Hepatocyte (in vitro differentiated cells): ENCODE measurements around the gene D2HGDH. TPM values are rescaled to one million over a fixed set of nuclear protein-coding genes. Genes with fewer than 3 reads are reported as not detected.
"Not testable (repeated sequence)": the region's sequence is repeated elsewhere in the genome, so short reads cannot be mapped to it uniquely, and the experiment has no call there.

Experiments used
- DNase-seq: peaks from one replicate; pipeline ENCODE4 v3.0.0-alpha.2; 2016; ENCODE audit warnings: low spot score
- H2AFZ ChIP-seq: fragments of 200-600 bp; sonication (generic); 2 replicates; pipeline ENCODE4 v1.6.0; 2016; ENCODE audit warnings: antibody characterized with exemption, mild to moderate bottlenecking
- H3K27ac ChIP-seq: fragments of 200-600 bp; sonication (generic); 2 replicates; pipeline ENCODE4 v1.5.1; 2016; ENCODE audit warnings: mild to moderate bottlenecking
- H3K27me3 ChIP-seq: fragments of 200-600 bp; sonication (generic); 2 replicates; pipeline ENCODE4 v1.6.1; 2016
- H3K36me3 ChIP-seq: fragments of 200-600 bp; sonication (generic); replicated peaks from 2 replicates; pipeline ENCODE4 v1.5.1; 2016; ENCODE audit warnings: low read depth; ENCODE audit not compliant: insufficient read depth
- H3K4me1 ChIP-seq: fragments of 200-600 bp; sonication (generic); 2 replicates; pipeline ENCODE4 v1.5.1; 2016; ENCODE audit warnings: mild to moderate bottlenecking, moderate library complexity; ENCODE audit not compliant: insufficient read depth
- H3K4me2 ChIP-seq: fragments of 200-600 bp; sonication (generic); 2 replicates; pipeline ENCODE4 v1.6.0; 2016
- H3K4me3 ChIP-seq: fragments of 200-600 bp; sonication (generic); 2 replicates; pipeline ENCODE4 v1.5.1; 2016; ENCODE audit warnings: mild to moderate bottlenecking
- H3K79me2 ChIP-seq: fragments of 200-600 bp; sonication (generic); 2 replicates; pipeline ENCODE4 v1.6.0; 2017; ENCODE audit warnings: mild to moderate bottlenecking
- H3K9me2 ChIP-seq: fragments of 200-600 bp; sonication (generic); replicated peaks from 2 replicates; pipeline ENCODE4 v1.6.0; 2017; ENCODE audit warnings: mild to moderate bottlenecking; ENCODE audit not compliant: insufficient read depth
- H3K9me3 ChIP-seq: fragments of 200-600 bp; sonication (generic); 2 replicates; pipeline ENCODE4 v1.5.1; 2016; ENCODE audit warnings: low read depth, mild to moderate bottlenecking
- H4K20me1 ChIP-seq: fragments of 200-600 bp; sonication (generic); 2 replicates; pipeline ENCODE4 v1.6.0; 2016; ENCODE audit warnings: mild to moderate bottlenecking; ENCODE audit not compliant: insufficient read depth, poor library complexity, severe bottlenecking
- CTCF ChIP-seq: fragments of 200-600 bp; sonication (generic); IDR thresholded peaks from 2 replicates; pipeline ENCODE4 v1.5.1; 2016; ENCODE audit warnings: antibody characterized with exemption, mild to moderate bottlenecking; ENCODE audit not compliant: poor library complexity
- EZH2 ChIP-seq: fragments of 200-600 bp; sonication (generic); IDR thresholded peaks from 2 replicates; pipeline ENCODE4 v1.6.1; 2016; ENCODE audit warnings: antibody characterized with exemption, mild to moderate bottlenecking, borderline replicate concordance
- EZH2phosphoT487 ChIP-seq: fragments of 200-600 bp; sonication (generic); IDR thresholded peaks from one replicate; pipeline ENCODE4 v1.6.1; 2018; ENCODE audit warnings: antibody characterized with exemption, mild to moderate bottlenecking, low read depth, moderate library complexity; ENCODE audit not compliant: unreplicated experiment, severe bottlenecking
- WGBS: methylation state at CpG from one replicate; pipeline ENCODE4 v1.1.6; 2016; ENCODE audit warnings: low lambda C conversion rate; ENCODE audit errors: missing lambda C conversion rate; 5-methylcytosine and 5-hydroxymethylcytosine counted together
- polyA plus RNA-seq: library from polyadenylated mRNA; unstranded; fragments of >200 nt; fragmentation: Nextera tagmentation; extraction: Ambion mirVana; gene quantifications from 2 replicates; pipeline ENCODE4 v1.2.1, GENCODE V29; 2016
- total RNA-seq: library from RNA; depleted of rRNA; stranded (reverse); fragments of >200 nt; gene quantifications from 2 replicates; pipeline ENCODE4 v1.2.3, GENCODE V29; 2014

D2HGDH gene
- total and polyA plus RNA-seq, 2 experiments from 2014 or later = 12.9 to 41.2 TPM

- Histone ChIP-seq H4K20me1 (no peaks in the 10 kb centered on the region), H3K4me2 (no peak overlapping the region), H3K4me3 (no peak overlapping the region), H3K27me3 (no peaks in the 10 kb centered on the region), H3K79me2 (no peaks in the 10 kb centered on the region), H3K27ac (no peak overlapping the region), H2AFZ (no peak overlapping the region), H3K9me2 (no peaks in the 10 kb centered on the region), H3K4me1 (no peaks in the 10 kb centered on the region), H3K36me3 (no peaks in the 10 kb centered on the region), H3K9me3 (no peaks in the 10 kb centered on the region)
- DNase-seq = no peak
- TF ChIP-seq EZH2 (no peak), CTCF (no peak), EZH2phosphoT487 (no peak)
- 77% methylated on average over 11 of the region's 16 CpGs for WGBS
Measured at GRCh38 chr2:241817126-241817820, 82.8 kb downstream of the D2HGDH start.

GRCh38 chr2:241817821-241818215, 83.4 kb downstream of the D2HGDH start:
- H3K4me2 ChIP-seq, H3K4me3 ChIP-seq, H3K79me2 ChIP-seq, H3K4me1 ChIP-seq, H3K9me2 ChIP-seq, H3K36me3 ChIP-seq, DNase-seq, H2AFZ ChIP-seq, H3K27me3 ChIP-seq, H4K20me1 ChIP-seq, H3K27ac ChIP-seq, H3K9me3 ChIP-seq: not testable (repeated sequence)
- 93% methylated on average over 10 of the region's 10 CpGs for WGBS

Other genes starting within 250 kb of the D2HGDH start
- 177 and 183 TPM in 2 replicates for gene STK25, start 226.0 kb upstream of the D2HGDH start, total RNA-seq
- gene STK25, start 226.0 kb upstream of the D2HGDH start, polyA plus RNA-seq = 192 and 199 TPM in 2 replicates
- gene BOK, start 175.9 kb upstream of the D2HGDH start, total RNA-seq = 24.2 and 25.4 TPM in 2 replicates
- gene BOK, start 175.9 kb upstream of the D2HGDH start, polyA plus RNA-seq = 26.5 and 39.7 TPM in 2 replicates
- 33.5 and 43.2 TPM in 2 replicates for gene THAP4, start 97.5 kb upstream of the D2HGDH start, total RNA-seq
- gene THAP4, start 97.5 kb upstream of the D2HGDH start, polyA plus RNA-seq = 58.1 and 59.8 TPM in 2 replicates
- 61.0 and 61.3 TPM in 2 replicates for gene ATG4B, start 96.9 kb upstream of the D2HGDH start, total RNA-seq
- gene ATG4B, start 96.9 kb upstream of the D2HGDH start, polyA plus RNA-seq = 108 and 126 TPM in 2 replicates
- gene DTYMK, start 47.8 kb upstream of the D2HGDH start, total RNA-seq = 18.9 and 20.7 TPM in 2 replicates
- 52.3 and 55.5 TPM in 2 replicates for gene DTYMK, start 47.8 kb upstream of the D2HGDH start, polyA plus RNA-seq
- 17.5 and 33.4 TPM in 2 replicates for gene ING5, start 32.6 kb upstream of the D2HGDH start, total RNA-seq
- gene ING5, start 32.6 kb upstream of the D2HGDH start, polyA plus RNA-seq = 27.6 and 28.9 TPM in 2 replicates
- 0.20 and 0.53 TPM in 2 replicates for gene GAL3ST2, start 42.2 kb downstream of the D2HGDH start, total RNA-seq
- gene GAL3ST2, start 42.2 kb downstream of the D2HGDH start, polyA plus RNA-seq = not detected in 2 replicates
- 6.8 and 9.3 TPM in 2 replicates for gene NEU4, start 74.6 kb downstream of the D2HGDH start, total RNA-seq
- 8.7 and 10.2 TPM in 2 replicates for gene NEU4, start 74.6 kb downstream of the D2HGDH start, polyA plus RNA-seq
- gene PDCD1, start 124.3 kb downstream of the D2HGDH start, total RNA-seq = not detected in 2 replicates
- 0.44 and 0.84 TPM in 2 replicates for gene PDCD1, start 124.3 kb downstream of the D2HGDH start, polyA plus RNA-seq
- not detected in 2 replicates for gene RTP5, start 135.1 kb downstream of the D2HGDH start, total RNA-seq
- not detected in 2 replicates for gene RTP5, start 135.1 kb downstream of the D2HGDH start, polyA plus RNA-seq